GM12891 (cell line): ENCODE data around the gene SLC44A1.

Experiments used
- POLR2A ChIP-seq: IDR thresholded peaks from 2 replicates; pipeline ENCODE4 v1.6.1; 2011; ENCODE audit warnings: low read depth, low read length, control low read depth
- POLR2AphosphoS5 ChIP-seq: IDR thresholded peaks from 2 replicates; pipeline ENCODE4 v1.6.1; 2011; ENCODE audit warnings: low read depth, low read length, control low read depth
- POU2F2 ChIP-seq: IDR thresholded peaks from 2 replicates; pipeline ENCODE4 v1.6.1; 2011; ENCODE audit warnings: low read depth, mild to moderate bottlenecking, control low read depth, low read length, moderate library complexity
- SPI1 ChIP-seq: IDR thresholded peaks from 2 replicates; pipeline ENCODE4 v1.6.1; 2011; ENCODE audit warnings: low read depth, low read length, control low read depth
- TAF1 ChIP-seq: IDR thresholded peaks from 2 replicates; pipeline ENCODE4 v1.6.1; 2011; ENCODE audit warnings: low read depth, low read length, control low read depth

DNA sequence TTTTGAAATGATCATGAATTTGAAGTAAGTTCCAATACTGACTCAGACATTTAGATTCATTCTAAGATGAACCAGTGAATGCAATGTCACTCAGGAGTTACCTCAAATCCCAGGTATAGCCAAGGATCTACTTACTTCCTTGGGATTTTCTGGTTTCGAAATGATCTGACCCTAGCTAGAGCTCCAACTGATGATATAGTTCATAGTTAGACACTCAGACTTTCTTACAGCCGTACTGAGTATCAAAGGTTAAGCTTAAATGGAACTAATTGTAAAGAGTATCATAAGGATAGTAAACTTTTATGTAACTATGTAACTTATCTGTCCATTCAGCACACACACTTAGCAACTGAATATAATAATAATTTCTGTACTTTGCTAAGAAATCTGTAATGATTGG is 119.4 kb downstream of the SLC44A1 start:
- TF ChIP-seq POLR2A (no peak), SPI1 (no peak), TAF1 (no peak), POLR2AphosphoS5 (no peak), POU2F2 (no peak)
